K562 (cell line): ENCODE measurements around the gene LTBR. TPM values are rescaled to one million over a fixed set of nuclear protein-coding genes. Genes with fewer than 3 reads are reported as not detected.

Source experiments
- CSDE1 ChIP-seq, 2 experiments: fragments of 450-650 bp; IDR thresholded peaks; 2 replicates each; pipeline ENCODE4 v1.6.1; 2016; ENCODE audit warnings: mild to moderate bottlenecking in 1 of 2
- EHMT2 ChIP-seq: fragments of 450-650 bp; IDR thresholded peaks from 2 replicates; pipeline ENCODE4 v1.6.1; 2018; ENCODE audit warnings: antibody characterized with exemption
- FIP1L1 ChIP-seq: fragments of 200-400 bp; formaldehyde crosslinking; IDR thresholded peaks from 2 replicates; pipeline ENCODE4 v1.6.1; 2018; ENCODE audit warnings: mild to moderate bottlenecking, low read depth, low read length; ENCODE audit not compliant: poor library complexity, severe bottlenecking
- FOXM1 ChIP-seq, 2 experiments: fragments of 450-650 bp in 1 of 2; sonication (generic) in 1 of 2; formaldehyde crosslinking in 1 of 2; IDR thresholded peaks; 2 replicates each; pipeline versions ENCODE4 v1.6.1 to v1.9.0; 2017 to 2022; ENCODE audit warnings: low read depth in 2 of 2, mild to moderate bottlenecking in 2 of 2, missing genetic modification reagents in 1 of 2, moderate library complexity in 1 of 2
- NFXL1 ChIP-seq: fragments of 450-650 bp; formaldehyde crosslinking; IDR thresholded peaks from 2 replicates; pipeline ENCODE4 v1.4.0; 2021; ENCODE audit warnings: mild to moderate bottlenecking
- RBM15 ChIP-seq: fragments of 200-400 bp; formaldehyde crosslinking; IDR thresholded peaks from 2 replicates; pipeline ENCODE4 v1.6.1; 2018; ENCODE audit warnings: mild to moderate bottlenecking, low read length, moderate library complexity; ENCODE audit not compliant: insufficient read depth
- SMC3 ChIP-seq: conservative IDR thresholded peaks from 2 replicates; pipeline ENCODE4 v1.6.1; 2011; ENCODE audit warnings: low read depth, low read length, improper control_type of control experiment; ENCODE audit not compliant: insufficient read depth
- SOX6 ChIP-seq: fragments of 450-650 bp; IDR thresholded peaks from 2 replicates; pipeline ENCODE4 v1.6.1; 2014; ENCODE audit warnings: mild to moderate bottlenecking
- ZNF507 ChIP-seq: conservative IDR thresholded peaks from 2 replicates; pipeline ENCODE4 v1.6.1; 2017; ENCODE audit warnings: missing genetic modification characterization, missing compliant biosample characterization
- polyA plus RNA-seq, 8 experiments: library from polyadenylated mRNA; depleted of rRNA in 4 of 8; stranded (reverse) in 5 of 8; unstranded in 3 of 8; fragments of >200 nt; fragmentation: Nextera tagmentation in 2 of 8; fragmentation: Illumina TruSeq in 1 of 8; extraction: Ambion mirVana in 2 of 8; extraction: Trizol in 1 of 8; gene quantifications; 2 replicates each; pipeline versions ENCODE4 v1.2.1 to v1.2.3, GENCODE V29; 2011 to 2014; ENCODE audit warnings: inconsistent platforms in 1 of 8, missing spikeins in 1 of 8
- total RNA-seq, 7 experiments: library from RNA; depleted of rRNA in 6 of 7; stranded (reverse); fragments of >200 nt in 6 of 7; fragmentation: Illumina TruSeq in 2 of 7; extraction: Trizol in 2 of 7; gene quantifications; 2 replicates each; pipeline versions ENCODE4 v1.2.1 to v1.2.3, GENCODE V29; 2011 to 2021; ENCODE audit warnings: low replicate concordance in 1 of 7
- TF ChIP-seq, protein P1 (sequence below): fragments of 200-400 bp; formaldehyde crosslinking; IDR thresholded peaks from 2 replicates; pipeline ENCODE4 v1.6.1; 2017; ENCODE audit warnings: mild to moderate bottlenecking, low read depth, low read length, moderate library complexity
- TF ChIP-seq, protein P2 (sequence below): fragments of 250-450 bp; sonication (Bioruptor Pico); IDR thresholded peaks from 2 replicates; pipeline ENCODE4 v1.5.0; 2020; ENCODE audit warnings: mild to moderate bottlenecking
- TF ChIP-seq, protein P3 (sequence below): fragments of 200-600 bp; sonication (generic); IDR thresholded peaks from one replicate; pipeline ENCODE4 v1.6.1; 2012; ENCODE audit warnings: mild to moderate bottlenecking, low read depth, low read length, inconsistent platforms

The LTBR gene
- total and polyA plus RNA-seq, 9 of the 15 experiments (the other 6 are each of a cell fraction or from before 2014, with no cell fraction given), result 0.96 to 69.0 (median 35.3) TPM

DNA sequence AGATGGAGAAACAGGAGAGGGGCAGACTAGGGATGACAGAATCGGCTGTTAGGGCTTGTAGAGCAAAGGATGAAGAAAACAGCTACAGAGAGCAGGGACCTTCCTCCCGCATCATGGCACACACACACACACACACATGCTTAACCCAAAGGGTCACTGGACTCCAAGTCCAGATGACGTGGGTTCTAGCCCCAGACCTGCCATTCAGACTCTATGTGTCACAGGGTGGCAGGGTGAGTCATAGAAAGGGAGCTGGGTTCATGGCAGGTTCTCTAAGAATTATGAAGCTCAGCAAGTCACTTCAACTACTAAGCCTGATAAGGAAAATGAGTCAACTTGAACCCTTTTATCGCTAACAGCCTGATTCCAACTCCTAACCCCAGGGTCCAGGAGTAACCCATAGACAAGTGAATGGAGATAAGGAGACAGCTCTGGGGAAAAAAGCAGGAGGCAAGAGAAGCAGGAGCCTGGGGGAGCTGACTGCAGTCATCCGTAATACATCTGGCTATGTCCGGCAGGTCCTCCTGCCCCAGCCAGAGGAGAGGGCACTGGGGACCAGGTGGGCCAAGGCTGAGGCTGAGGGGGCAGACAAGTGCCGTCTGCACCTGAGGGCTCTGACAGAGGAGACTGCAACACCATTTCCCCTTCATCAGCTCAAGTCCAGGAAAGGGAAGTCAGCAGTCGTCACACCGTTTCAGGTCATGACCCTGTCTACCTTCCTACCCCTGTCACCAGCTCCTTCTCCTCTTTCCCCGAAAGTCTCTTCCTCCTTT, 38.5 kb upstream of the LTBR start (continued):
- TF ChIP-seq, protein P1, sequence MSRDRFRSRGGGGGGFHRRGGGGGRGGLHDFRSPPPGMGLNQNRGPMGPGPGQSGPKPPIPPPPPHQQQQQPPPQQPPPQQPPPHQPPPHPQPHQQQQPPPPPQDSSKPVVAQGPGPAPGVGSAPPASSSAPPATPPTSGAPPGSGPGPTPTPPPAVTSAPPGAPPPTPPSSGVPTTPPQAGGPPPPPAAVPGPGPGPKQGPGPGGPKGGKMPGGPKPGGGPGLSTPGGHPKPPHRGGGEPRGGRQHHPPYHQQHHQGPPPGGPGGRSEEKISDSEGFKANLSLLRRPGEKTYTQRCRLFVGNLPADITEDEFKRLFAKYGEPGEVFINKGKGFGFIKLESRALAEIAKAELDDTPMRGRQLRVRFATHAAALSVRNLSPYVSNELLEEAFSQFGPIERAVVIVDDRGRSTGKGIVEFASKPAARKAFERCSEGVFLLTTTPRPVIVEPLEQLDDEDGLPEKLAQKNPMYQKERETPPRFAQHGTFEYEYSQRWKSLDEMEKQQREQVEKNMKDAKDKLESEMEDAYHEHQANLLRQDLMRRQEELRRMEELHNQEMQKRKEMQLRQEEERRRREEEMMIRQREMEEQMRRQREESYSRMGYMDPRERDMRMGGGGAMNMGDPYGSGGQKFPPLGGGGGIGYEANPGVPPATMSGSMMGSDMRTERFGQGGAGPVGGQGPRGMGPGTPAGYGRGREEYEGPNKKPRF, result no peak
- TF ChIP-seq RBM15 (no peak), NFXL1 (CRISPR knock-in tag) (no peak), ZNF507 (tag) (no peak), EHMT2 (peak; percentile 64; the same call in 1 of the 2 replicates), SOX6 (peak; percentile 79), FIP1L1 (no peak), CSDE1 (IDR thresholded peaks at IDR 0.05) (no peak), SMC3 (no peak), FOXM1 (IDR thresholded peaks at IDR 0.05; ENCODE audit: low read depth) (peak; percentile 75), FOXM1 (CRISPR knock-in tag; IDR thresholded peaks at IDR 0.05; ENCODE audit: low read depth) (no peak)
- TF ChIP-seq, protein P2, sequence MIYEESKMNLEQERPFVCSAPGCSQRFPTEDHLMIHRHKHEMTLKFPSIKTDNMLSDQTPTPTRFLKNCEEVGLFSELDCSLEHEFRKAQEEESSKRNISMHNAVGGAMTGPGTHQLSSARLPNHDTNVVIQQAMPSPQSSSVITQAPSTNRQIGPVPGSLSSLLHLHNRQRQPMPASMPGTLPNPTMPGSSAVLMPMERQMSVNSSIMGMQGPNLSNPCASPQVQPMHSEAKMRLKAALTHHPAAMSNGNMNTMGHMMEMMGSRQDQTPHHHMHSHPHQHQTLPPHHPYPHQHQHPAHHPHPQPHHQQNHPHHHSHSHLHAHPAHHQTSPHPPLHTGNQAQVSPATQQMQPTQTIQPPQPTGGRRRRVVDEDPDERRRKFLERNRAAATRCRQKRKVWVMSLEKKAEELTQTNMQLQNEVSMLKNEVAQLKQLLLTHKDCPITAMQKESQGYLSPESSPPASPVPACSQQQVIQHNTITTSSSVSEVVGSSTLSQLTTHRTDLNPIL, result no peak
- TF ChIP-seq, protein P3, sequence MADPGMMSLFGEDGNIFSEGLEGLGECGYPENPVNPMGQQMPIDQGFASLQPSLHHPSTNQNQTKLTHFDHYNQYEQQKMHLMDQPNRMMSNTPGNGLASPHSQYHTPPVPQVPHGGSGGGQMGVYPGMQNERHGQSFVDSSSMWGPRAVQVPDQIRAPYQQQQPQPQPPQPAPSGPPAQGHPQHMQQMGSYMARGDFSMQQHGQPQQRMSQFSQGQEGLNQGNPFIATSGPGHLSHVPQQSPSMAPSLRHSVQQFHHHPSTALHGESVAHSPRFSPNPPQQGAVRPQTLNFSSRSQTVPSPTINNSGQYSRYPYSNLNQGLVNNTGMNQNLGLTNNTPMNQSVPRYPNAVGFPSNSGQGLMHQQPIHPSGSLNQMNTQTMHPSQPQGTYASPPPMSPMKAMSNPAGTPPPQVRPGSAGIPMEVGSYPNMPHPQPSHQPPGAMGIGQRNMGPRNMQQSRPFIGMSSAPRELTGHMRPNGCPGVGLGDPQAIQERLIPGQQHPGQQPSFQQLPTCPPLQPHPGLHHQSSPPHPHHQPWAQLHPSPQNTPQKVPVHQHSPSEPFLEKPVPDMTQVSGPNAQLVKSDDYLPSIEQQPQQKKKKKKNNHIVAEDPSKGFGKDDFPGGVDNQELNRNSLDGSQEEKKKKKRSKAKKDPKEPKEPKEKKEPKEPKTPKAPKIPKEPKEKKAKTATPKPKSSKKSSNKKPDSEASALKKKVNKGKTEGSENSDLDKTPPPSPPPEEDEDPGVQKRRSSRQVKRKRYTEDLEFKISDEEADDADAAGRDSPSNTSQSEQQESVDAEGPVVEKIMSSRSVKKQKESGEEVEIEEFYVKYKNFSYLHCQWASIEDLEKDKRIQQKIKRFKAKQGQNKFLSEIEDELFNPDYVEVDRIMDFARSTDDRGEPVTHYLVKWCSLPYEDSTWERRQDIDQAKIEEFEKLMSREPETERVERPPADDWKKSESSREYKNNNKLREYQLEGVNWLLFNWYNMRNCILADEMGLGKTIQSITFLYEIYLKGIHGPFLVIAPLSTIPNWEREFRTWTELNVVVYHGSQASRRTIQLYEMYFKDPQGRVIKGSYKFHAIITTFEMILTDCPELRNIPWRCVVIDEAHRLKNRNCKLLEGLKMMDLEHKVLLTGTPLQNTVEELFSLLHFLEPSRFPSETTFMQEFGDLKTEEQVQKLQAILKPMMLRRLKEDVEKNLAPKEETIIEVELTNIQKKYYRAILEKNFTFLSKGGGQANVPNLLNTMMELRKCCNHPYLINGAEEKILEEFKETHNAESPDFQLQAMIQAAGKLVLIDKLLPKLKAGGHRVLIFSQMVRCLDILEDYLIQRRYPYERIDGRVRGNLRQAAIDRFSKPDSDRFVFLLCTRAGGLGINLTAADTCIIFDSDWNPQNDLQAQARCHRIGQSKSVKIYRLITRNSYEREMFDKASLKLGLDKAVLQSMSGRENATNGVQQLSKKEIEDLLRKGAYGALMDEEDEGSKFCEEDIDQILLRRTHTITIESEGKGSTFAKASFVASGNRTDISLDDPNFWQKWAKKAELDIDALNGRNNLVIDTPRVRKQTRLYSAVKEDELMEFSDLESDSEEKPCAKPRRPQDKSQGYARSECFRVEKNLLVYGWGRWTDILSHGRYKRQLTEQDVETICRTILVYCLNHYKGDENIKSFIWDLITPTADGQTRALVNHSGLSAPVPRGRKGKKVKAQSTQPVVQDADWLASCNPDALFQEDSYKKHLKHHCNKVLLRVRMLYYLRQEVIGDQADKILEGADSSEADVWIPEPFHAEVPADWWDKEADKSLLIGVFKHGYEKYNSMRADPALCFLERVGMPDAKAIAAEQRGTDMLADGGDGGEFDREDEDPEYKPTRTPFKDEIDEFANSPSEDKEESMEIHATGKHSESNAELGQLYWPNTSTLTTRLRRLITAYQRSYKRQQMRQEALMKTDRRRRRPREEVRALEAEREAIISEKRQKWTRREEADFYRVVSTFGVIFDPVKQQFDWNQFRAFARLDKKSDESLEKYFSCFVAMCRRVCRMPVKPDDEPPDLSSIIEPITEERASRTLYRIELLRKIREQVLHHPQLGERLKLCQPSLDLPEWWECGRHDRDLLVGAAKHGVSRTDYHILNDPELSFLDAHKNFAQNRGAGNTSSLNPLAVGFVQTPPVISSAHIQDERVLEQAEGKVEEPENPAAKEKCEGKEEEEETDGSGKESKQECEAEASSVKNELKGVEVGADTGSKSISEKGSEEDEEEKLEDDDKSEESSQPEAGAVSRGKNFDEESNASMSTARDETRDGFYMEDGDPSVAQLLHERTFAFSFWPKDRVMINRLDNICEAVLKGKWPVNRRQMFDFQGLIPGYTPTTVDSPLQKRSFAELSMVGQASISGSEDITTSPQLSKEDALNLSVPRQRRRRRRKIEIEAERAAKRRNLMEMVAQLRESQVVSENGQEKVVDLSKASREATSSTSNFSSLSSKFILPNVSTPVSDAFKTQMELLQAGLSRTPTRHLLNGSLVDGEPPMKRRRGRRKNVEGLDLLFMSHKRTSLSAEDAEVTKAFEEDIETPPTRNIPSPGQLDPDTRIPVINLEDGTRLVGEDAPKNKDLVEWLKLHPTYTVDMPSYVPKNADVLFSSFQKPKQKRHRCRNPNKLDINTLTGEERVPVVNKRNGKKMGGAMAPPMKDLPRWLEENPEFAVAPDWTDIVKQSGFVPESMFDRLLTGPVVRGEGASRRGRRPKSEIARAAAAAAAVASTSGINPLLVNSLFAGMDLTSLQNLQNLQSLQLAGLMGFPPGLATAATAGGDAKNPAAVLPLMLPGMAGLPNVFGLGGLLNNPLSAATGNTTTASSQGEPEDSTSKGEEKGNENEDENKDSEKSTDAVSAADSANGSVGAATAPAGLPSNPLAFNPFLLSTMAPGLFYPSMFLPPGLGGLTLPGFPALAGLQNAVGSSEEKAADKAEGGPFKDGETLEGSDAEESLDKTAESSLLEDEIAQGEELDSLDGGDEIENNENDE, result no peak
